HG02943 (cell line): ENCODE measurements around the gene ZNF354B.
"Not testable (repeated sequence)": the region's sequence is repeated elsewhere in the genome, so short reads cannot be mapped to it uniquely, and the experiment has no call there.

Source experiments
- ATAC-seq: cut with Tn5 transposase; IDR thresholded peaks from one replicate; pipeline ENCODE4 v1.9.1; 2021; ENCODE audit warnings: mild to moderate bottlenecking, low read depth, moderate library complexity; ENCODE audit not compliant: unreplicated experiment

Gene ZNF354B

DNA sequence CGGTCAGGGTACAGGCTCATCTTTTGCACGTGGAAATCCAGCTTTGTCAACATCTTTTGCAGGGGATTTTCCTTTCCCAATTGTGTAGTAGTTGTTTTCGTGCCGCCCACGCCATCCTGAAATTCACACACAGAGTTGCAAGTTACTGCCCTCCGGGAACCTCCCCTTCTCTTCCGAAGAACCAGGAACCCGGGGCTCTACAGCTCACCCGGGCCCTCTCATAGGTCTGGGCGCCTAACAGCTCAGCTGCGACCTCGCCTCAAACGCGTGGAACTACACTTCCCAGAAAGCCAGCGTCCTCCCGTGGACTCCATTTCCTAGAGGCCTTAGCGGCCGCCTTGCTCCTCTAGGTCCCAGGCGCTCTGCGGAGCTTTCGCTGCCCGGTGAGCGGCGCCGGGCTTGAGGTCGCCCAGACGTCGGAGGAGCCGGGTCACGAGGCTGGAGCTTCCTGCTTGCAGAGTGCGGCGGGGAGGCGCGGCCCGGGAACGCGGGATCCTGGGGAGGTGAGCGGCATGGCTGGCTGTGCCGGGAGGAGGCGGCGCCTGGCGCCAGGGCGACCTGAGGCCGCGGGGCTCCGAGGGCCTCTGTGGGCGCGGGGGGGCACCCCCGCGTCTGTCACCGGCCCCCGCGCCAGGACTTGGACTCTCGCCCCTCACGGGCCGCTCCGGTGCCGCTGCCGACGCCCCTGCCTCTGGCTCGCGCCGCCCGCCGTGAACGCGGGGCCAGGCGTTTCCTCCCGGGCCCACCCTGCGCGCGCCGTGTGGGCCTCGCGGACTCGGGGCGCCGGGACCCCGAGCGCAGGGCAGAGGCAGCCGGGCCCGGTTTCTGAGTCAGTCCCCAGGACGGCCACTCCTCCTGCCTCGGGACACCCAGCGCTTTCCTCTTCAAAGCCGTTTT, at the start of gene ZNF354B:
TSS of gene ZNF354B (plus strand) at position 329 of the 897 bp plus-strand sequence. CDS start 1,095 bp downstream, outside the sequence.
- peak; percentile 97 for ATAC-seq

DNA sequence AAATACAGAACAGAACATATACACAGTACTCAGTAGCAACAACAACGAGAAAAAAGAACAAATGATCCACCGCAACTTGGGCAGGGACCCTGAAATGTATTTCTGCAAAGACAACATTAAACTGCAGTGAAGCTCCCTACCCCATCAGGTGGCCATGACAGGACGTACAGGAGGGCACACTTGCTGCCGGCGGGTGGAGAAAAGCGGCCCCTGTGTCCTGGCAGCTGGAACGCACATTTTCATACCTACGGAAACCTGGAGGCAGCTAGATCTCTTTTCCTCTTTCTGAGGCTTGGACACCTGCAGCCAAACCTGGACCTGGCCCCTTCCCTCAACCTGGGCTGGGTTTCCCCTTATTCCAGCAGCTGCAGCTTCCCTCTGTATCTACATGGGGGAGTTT, 42.2 kb upstream of the ZNF354B start:
- no peak for ATAC-seq

DNA sequence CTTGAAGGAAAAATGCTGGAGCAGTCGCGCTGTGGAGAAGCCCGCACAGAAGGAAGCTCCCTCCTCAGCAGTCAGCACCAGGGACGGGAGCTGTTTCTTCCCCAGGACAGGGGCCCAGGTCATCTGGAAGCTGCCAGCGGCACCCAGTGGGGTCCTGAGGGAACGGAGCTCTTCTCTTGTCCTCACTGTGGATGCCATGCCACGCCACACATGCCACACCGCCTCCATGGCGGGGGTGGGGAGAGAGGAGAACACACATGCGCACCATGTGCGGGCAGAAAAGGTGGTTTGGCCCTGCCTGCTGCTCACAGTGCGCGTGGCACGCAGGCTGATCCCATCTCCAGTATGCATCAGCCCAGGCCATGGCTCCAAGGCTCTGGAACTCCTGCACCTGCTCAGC, 41.7 kb upstream of the ZNF354B start:
- no peak for ATAC-seq

DNA sequence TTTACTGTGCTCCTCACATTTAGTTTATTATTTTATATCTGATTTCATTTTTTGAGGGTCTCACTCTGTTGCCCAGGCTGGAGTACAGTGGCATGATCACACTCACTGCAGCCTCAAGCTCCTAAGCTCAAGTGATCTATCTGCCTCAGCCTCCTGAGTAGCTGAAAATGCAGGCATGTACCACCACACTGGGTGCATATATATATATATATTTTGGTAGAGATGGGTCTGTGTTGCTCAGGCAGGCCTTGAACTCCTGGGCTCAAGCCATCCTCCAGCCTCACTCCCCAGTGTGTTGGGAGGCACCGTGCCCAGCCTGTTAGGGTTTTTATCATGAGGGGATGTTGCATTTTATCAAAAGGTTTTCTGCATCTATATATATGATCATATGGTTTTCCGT, 39.8 kb upstream of the ZNF354B start:
- no peak for ATAC-seq

DNA sequence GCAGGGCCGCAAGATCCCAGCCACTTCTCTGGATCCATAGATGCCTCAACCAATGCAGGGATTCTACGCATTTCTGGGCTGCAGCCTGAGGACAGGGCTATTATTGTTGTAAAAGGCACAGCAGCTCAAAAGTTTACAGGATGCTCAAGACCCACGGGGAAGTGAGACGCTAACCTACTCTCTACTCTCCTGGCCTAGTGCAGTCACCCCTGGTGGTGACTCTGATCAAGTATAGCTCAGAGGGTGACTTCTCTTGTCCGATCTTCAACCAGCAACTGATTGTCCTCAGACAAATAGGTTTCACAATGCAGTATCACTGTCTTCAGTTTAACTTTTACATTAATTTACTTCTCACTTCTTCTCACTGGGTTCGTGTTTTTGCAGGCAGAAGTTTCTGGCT, 34.3 kb upstream of the ZNF354B start:
- no peak for ATAC-seq

DNA sequence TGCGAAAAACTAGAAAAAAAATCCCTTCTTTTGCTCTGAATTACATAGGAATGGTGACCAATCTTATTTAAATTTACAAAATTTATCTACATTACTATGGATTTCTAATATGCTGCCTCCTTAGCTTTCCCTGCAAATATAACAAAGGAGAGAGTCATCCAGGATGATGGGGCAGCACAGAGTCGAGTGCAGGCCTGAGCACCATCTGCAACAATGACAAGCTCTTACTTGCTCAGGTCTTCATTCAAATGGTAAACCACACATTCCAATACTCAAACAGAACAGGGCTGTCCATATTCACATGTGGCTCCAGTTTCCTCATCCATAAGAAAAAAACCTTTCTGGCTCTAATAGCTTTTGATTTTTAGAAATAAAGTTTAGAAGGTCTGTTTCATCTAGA, 33.5 kb upstream of the ZNF354B start:
- no peak for ATAC-seq

DNA sequence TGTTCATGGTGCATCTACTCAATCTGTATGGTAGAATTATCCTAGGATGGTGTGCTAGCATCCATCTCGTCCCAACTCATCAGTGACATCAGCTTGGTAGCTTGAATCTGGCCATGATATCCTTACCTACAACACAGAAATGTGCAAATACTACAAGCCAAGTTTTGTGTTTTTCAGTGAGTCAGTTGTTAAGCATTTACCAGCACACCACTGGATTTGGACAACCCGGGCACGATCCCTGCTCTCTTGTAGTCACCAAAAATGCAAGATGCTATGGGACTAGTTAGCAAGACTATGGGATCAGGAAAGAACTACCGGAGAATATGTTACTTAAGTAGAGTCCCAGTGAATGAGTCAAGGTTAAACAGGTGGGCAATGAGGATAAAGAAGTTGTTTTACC, 32.1 kb upstream of the ZNF354B start:
- ATAC-seq = no peak

DNA sequence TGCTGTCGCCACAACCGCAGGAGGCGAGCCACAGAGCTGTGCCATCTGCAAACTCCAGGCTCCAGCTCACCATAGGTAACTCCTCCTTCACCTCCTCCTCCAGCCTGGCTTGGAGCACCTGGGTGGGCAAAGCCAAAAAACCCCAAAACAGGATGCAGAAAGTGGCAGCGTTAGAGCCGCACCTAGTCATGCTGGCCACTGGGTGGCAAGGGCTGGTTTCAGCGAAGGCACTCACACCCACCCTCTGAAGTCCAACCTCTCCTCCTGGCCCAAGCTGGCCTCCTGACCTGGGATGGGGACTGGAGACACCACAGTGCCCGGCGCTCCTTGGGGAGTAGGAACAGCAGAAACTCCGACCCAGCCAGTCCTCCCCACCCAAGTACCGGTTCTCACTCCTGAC, 28.7 kb upstream of the ZNF354B start:
- no peak for ATAC-seq

DNA sequence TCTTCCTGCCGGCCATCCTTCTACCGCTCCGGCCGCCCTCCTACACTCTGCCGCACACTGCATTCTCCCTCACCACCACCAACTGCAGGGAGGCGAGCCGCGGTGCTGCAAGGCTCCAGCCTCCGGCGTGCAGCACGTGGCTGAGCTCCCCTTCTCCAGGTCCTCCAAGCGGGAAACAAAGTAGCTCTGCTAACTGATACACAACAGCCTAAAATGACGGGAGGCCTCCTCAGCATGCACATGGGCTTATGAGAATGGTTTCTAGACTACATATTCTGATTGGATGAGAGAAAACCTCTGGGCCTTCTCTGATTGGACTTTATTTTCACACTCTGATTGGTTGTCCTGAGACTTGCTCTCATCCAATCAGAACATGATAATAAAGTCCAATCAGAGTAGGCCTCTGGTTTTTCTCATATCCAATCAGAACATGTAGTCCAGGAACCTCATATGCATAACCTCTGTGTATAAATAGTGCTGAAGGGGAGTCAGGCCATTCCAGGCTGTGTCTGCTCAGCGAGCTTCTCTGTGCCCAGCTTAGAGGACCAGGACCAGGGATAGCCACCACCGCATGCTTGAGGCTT, 27.0 kb upstream of the ZNF354B start:
- no peak for ATAC-seq

DNA sequence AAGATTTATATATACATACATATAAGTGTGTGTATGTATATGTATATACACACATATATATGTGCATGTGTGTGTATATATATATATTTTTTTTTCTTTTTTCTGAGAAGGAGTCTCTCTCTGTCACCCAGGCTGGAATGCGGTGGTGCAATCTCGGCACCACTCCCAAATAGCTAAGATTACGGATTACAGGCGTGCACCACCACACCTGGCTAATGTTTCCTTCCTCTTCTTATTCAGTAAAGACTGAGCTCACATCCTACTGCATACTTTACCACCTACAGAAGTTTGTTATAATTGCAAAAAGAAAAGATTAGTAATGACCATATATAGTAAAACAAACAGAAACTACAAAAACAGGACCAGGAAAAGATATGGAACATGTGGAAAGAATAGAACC, 23.1 kb upstream of the ZNF354B start:
- no peak for ATAC-seq

DNA sequence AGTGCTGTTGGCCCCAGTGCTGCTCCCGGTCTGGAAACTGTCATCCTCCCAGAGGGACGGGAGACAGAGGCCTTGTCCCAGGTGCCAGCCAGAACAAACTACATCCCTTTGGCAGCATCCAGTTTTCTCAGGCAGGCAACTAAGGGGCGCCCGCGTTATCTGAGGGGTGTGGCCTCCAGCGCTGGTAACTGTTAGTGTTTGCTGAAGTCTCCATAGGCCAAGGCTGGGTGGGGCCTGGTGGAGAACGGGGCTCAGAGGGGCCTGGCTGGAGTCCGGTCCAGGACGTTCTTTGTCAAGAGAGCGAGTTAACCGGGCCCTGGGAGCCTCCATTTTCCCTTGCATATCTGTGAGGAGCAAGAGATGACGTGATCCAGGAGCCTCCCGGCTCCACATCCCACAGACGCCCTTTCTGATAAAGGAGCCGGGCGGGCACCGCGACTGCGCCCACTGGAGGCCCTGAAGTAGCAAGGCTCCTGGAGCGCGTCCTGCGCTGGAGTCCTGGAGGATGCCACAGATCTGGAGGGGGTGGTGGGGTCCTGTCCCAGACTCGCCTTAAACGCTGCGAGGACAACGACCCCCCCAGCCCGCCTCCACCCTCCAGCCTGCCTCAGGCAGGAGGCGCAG, 20.9 kb upstream of the ZNF354B start:
- not testable (repeated sequence) for ATAC-seq

DNA sequence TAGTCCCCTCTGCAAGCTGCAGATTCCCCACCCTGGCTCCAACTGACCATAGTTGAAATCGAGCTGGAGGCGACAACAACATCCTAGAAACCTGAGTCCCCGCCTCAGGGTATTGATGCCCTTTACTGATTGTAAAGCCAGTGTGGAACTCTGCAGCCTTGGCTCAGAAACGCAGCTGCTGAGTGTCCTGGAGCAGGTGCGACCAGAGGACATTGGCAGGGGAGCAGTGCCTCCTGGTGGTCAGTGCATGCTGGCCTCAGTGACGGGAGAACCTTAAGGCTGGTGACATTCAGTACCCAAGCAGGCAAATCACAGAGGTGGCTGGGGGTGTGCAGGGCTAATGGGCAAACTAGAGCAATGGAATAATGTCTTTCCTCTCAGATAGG, 20.4 kb upstream of the ZNF354B start:
- ATAC-seq = no peak

DNA sequence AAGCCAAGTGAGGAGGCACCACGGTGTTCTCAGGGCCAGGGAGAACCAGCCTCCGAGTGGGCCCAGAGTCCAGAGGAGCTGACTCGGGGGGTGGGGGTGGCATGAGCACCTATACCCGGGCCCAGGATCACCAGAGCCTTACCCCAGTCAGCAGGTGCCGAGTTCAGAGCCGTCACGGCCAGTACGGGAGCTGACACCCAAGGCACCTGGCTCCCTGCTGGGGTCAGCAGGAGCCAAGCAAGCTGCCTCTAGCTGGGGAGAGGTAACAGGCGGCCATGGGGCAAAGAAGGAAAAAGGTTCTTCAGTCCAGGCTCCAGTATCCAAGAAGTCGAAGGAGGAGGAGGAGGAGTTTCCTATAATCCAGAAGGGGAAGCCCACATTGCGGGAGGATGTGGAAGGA, 19.4 kb upstream of the ZNF354B start:
- ATAC-seq = not testable (repeated sequence)

DNA sequence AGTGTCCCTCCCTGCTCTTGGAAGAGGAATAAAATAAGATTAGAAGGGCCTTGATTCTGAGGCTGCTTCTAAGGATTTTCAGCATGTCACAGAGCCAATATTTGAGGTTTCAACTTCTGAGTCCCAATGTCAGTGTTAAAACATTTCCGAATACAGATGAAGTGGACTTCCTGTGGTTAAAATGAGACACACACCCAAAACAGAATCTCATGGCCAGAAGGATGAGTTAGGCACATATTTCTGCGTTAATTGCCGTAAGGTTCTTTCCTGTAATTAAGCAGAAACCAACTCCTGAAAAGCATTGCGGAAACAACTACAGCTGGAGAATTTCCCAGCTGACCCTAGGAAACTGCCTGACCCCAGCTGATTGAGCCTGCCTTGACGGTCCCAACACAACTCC, 10.4 kb upstream of the ZNF354B start:
- ATAC-seq = no peak

DNA sequence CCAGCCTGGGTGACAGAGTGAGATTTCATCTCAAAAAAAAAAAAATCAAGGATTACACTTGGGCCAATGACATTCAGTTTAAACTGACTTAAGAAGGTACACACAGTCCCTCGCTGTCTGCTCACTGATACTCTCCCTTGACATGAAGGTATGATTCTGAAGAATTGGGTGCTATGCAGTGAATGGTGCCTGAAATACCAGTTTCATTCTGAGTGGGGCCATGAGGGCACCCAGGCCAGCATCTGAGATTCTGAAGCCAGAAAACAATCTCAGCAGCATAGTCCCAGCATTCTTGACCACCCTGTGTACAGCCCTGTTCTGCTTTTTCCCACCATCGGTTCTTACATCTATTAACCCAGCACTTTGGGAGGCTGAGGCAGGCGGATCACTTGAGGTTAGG, 7.8 kb upstream of the ZNF354B start:
- no peak for ATAC-seq

DNA sequence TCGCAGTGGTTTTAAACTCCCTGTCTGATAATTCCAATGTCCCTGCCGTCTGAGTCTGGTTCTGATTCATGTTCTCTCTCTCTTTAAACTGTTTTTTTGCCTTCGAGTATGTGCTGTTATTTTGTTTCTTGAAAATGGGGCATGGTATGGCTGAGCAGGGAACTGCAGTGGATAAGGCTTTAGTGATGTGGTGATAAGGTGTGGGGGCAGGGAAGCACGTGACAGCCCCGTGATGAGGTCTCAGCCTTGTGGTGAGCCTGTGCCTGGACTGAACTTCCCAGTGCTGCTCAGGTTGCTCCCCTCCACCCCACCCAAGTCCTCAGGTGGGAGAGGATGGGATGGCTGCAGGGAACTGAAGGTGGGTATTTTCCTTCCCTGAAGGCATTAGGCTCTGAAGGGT, 5.5 kb upstream of the ZNF354B start:
- ATAC-seq = no peak

DNA sequence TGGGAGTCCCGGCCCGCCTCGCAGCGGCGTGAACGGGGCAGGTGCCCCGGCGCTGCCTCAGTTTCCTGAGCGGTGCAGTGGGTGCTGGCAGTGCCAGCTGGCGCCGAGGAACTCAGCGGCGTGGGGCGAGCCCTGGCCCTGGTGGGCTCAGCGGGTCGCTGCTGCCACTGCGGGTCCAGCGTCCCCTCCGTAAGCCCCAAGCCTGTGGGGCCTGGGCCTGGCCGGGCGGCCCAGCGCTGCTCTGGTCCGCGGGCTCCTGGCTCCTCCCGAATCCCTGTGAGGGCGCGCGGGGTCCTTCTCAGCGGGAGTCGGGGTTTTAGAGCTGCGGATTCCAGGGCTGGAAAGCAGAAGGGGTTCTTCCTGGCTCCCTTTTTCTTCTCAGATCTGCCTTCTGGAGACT, 862 bp downstream of the ZNF354B start:
- not testable (repeated sequence) for ATAC-seq

DNA sequence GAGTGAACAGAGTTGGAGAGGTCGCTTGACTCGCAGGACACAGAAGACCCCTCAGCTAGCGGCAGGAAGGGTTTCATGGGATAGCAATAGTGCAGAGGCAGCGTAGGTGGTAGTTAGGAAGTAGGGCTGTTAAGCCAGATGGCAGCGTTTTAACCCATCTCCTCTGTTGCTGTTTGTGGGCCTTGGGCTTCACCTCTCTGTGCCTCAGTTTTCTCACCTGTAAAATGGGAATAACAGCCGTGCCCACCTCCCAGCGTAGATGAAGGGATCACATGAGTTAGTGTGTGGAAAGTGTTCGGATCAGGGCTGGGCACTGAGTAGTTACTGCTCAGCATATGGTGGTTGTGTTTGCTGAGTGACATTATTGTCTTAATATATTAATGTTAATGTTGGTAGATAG, 1.9 kb downstream of the ZNF354B start:
- ATAC-seq = no peak

DNA sequence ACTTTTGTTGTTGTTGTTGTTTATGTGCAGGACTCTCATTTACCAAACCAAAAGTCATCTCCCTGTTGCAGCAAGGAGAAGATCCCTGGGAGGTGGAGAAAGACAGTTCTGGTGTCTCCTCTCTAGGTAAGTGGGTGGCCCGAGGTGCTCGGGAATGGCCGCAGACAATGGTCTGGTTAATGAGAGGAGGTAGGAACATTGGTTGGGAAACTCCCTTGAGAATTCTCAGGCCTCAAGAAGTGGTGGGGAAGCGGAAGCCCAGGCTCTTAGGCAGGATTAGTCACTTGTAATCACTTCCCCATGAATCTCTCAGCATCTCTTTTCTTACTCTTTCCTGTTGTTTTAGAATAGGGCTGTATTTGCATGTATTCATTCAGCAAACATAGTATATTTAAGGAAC, 7.2 kb downstream of the ZNF354B start:
- no peak for ATAC-seq

DNA sequence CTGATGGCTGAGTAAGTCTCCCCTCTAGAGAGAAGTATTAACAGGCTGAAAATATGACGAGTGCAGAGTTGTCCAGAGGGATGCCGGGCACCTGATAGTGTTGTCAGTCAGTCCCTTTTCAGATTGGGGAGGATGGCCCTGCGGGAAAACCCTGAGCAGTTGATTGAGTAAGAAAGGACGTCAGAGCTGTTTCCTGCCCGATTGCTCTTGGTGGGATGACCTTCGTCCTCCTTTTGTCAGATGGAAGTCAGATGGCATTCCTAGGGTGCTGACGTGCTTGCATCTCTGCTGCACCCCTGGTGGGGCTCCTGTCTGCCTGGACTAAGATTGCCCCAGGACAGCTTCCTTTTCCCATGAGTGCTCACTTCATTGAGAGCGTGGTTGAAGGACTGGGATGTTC, 9.8 kb downstream of the ZNF354B start:
- no peak for ATAC-seq

DNA sequence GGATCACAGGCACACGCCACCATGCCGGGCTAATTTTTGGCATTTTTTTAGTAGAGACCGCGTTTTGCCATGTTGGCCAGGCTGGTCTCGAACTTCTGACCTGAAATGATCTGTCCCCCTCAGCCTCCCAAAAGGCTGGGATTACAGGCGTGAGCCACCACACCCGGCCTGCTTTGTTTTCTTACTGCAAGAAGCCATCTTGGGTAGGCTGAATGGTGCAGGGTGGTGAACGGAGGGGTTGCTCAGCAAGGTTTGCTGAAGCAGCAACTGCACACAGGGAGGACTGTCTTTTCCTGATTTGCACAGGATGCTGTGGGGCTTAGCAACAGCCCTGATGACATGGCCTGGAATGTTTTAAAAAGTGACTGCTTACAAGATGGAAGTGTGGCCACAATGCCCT, 10.7 kb downstream of the ZNF354B start:
- ATAC-seq = no peak

DNA sequence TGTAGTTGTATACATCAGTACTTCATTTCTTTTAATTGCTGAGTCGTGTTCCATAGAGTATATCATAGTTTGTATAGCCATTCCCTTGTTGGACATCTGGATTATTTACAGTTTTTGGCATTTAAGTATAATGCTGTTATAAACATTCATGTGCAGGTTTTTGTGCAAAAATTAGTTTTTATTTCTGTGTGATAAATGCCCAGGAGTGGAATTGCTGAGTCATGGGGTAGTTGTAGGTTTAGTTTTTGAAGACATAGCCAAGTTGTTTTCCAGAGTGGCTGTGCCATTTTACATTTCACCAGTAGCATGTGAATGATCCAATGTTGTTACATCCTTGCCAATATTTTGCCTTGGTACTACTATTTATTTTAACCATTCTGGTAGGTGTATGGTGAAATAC, 12.5 kb downstream of the ZNF354B start:
- no peak for ATAC-seq
